ENCODE measurements around the gene SYNE2.

The SYNE2 gene

DNA sequence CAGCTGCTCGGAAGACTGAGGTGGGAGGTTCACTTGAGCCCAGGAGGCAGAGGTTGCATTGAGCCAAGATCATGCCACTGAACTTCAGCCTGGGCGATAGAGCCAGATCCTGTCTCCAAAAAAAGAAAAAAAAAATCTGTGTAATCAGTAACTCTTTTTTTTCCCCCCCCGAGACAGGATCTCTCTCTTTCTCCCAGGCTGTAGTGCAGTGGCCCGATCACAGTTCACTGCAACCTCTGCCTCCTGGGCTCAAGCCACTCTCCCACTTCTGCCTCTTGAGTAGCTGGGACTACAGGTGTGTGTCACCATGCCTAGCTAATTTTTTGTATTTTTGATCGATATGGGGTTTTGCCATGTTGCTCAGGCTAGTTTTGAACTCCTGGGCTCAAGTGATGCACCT is 113.6 kb downstream of the SYNE2 start:
- ChIA-PET CTCF (interaction anchor here (1.1 kb wide), 1 partner anchor 30 kb away, joined by 3 read pairs; no protein-coding TSS in a partner anchor), POLR2A (no interaction called here)
- H3K4me3 ChIP-seq (ENCODE audit: low read depth, low read length) = no peak overlapping the region
- DNase-seq (ENCODE audit: low read depth, low spot score) = no peak
- TF ChIP-seq, protein P1, sequence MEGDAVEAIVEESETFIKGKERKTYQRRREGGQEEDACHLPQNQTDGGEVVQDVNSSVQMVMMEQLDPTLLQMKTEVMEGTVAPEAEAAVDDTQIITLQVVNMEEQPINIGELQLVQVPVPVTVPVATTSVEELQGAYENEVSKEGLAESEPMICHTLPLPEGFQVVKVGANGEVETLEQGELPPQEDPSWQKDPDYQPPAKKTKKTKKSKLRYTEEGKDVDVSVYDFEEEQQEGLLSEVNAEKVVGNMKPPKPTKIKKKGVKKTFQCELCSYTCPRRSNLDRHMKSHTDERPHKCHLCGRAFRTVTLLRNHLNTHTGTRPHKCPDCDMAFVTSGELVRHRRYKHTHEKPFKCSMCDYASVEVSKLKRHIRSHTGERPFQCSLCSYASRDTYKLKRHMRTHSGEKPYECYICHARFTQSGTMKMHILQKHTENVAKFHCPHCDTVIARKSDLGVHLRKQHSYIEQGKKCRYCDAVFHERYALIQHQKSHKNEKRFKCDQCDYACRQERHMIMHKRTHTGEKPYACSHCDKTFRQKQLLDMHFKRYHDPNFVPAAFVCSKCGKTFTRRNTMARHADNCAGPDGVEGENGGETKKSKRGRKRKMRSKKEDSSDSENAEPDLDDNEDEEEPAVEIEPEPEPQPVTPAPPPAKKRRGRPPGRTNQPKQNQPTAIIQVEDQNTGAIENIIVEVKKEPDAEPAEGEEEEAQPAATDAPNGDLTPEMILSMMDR (IDR thresholded peaks at IDR 0.05; ENCODE audit: insufficient read depth, low read length, missing control alignments) = no peak

DNA sequence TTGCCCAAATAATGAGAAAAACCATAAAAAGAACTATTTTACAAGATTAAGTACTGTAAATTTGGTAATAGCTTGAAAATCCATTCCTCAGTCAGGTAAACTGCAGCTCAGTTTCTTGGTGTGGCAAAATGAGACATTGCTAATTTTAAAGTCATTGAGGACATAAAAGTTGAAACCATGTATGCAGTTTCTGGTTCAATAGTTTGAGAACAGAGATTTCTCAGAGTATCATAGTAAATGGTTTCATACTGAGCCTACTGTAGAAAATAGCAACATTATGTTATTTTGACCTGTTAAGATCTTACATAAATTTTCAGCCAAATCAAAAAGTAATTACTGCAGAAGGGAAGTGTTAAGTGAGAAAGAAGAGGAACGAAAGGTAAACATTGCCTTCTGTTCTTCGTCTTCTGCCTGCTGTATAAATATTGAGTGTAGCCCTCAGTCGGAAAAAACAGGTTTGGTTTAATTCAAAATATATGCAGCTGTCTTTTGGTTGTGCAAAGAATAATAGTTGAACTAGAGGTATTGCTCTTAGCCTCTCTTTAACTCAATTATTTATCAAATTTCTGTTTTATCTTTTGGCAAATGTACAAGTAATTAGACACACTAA is 119.6 kb downstream of the SYNE2 start:
- ChIA-PET POLR2A (no interaction called here), CTCF (interaction anchor here (0.8 to 1.3 kb wide), 2 partner anchors 10 to 70 kb away, joined by 3 read pairs; no protein-coding TSS in a partner anchor)
- TF ChIP-seq, protein P1 (IDR thresholded peaks at IDR 0.05; ENCODE audit: insufficient read depth, low read length, missing control alignments) = no peak
- H3K4me3 ChIP-seq (ENCODE audit: low read depth, low read length) = no peak overlapping the region
- no peak for DNase-seq (ENCODE audit: low read depth, low spot score)

DNA sequence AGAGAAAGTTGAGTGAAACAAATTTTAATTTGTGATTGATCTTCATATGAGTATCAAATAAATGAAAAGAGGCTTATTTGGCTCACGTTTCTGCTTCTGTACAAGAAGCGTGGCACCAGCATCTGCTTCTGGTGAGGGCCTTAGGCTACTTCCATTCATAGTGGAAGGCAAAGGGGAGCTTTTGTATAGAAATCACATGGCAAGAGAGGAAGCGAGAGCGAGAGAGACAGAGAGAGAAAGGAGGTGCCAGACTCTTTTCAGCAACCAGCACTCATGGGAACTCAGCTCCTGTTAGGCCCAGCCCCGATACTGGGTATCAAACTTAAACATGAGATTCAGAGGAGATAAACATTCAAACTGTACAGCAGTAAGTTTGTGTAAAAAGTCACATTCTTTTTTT is 121.4 kb downstream of the SYNE2 start:
- DNase-seq (ENCODE audit: low read depth, low spot score) = no peak
- ChIA-PET POLR2A (no interaction called here), CTCF (no interaction called here)
- H3K4me3 ChIP-seq (ENCODE audit: low read depth, low read length) = no peak overlapping the region
- TF ChIP-seq, protein P1 (IDR thresholded peaks at IDR 0.05; ENCODE audit: insufficient read depth, low read length, missing control alignments) = no peak

DNA sequence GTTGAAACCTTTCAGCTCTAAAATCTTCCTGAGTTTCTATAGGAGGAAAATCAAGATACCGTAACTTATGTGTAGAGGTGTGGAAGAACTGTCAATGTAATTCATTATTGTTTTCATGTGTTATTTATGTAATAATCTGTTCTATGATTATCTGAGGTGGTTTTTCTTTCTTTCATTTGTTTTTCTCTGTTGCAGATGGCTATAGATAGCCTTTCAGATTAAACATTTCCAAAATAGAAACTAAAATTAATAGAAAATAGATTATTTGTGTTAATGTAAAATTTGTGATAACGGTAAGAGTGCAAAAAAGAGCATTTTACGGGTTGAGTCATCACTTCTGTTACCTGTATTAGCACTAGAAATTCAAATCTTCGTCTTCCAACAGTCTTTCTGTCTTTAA is 128.8 kb downstream of the SYNE2 start:
- TF ChIP-seq, protein P1 (IDR thresholded peaks at IDR 0.05; ENCODE audit: insufficient read depth, low read length, missing control alignments) = no peak
- CTCF ChIA-PET = interaction anchor here (1.1 kb wide), 1 partner anchor 9 kb away, joined by 3 read pairs; no protein-coding TSS in a partner anchor
- DNase-seq (ENCODE audit: low read depth, low spot score) = no peak
- no peak overlapping the region for H3K4me3 ChIP-seq (ENCODE audit: low read depth, low read length)
- POLR2A ChIA-PET = no interaction called here

DNA sequence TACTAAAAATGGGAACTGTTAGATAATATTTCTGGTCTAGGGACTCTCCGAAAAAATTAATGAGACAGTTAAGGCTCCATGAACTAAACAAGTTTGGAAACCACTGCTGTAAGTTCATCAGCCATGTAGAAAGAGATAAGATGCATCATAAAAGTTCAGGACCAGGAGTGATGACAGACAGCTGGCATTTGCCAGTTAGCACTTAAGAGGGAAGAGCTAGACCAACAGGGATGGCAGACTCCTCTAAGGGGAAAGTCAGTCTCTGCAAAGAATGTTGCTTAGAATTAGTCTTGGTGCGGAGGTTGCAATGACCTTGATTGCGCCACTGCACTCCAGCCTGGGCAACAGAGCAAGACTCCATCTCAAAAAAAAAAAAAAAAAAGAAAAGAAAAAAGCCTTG is 129.4 kb downstream of the SYNE2 start:
- no peak overlapping the region for H3K4me3 ChIP-seq (ENCODE audit: low read depth, low read length)
- TF ChIP-seq, protein P1 (IDR thresholded peaks at IDR 0.05; ENCODE audit: insufficient read depth, low read length, missing control alignments) = no peak
- ChIA-PET POLR2A (no interaction called here), CTCF (no interaction called here)
- DNase-seq (ENCODE audit: low read depth, low spot score) = no peak

DNA sequence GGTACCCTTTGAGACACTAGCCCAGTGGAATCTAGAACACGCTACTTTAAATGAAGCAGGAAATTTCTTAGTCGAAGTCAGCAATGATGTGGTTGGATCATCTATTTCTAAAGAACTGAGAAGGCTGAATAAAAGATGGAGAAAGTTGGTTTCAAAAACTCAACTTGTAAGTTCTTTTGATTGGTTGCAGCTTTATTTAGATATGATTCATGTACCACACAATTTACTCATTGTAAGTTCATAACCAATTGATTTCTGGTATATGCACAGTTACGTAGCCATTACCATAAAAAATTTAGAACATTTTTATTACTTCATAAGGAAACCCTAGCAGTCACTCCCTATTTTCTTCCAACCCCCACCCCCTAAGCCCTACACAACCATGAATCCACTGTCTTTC is 129.8 kb downstream of the SYNE2 start:
- H3K4me3 ChIP-seq (ENCODE audit: low read depth, low read length) = no peak overlapping the region
- ChIA-PET POLR2A (no interaction called here), CTCF (interaction anchor here (0.7 kb wide), 1 partner anchor 130 kb away, joined by 3 read pairs; the partner anchor contains the start of gene SYNE2)
- no peak for DNase-seq (ENCODE audit: low read depth, low spot score)
- TF ChIP-seq, protein P1 (IDR thresholded peaks at IDR 0.05; ENCODE audit: insufficient read depth, low read length, missing control alignments) = no peak
